Left forelimb (tissue), 1 donor: ENCODE results near the gene MTOR.

Source experiments
- DNase-seq: peaks from one replicate; pipeline ENCODE4 v3.0.0-alpha.2; 2018; ENCODE audit warnings: low spot score

The MTOR gene

DNA sequence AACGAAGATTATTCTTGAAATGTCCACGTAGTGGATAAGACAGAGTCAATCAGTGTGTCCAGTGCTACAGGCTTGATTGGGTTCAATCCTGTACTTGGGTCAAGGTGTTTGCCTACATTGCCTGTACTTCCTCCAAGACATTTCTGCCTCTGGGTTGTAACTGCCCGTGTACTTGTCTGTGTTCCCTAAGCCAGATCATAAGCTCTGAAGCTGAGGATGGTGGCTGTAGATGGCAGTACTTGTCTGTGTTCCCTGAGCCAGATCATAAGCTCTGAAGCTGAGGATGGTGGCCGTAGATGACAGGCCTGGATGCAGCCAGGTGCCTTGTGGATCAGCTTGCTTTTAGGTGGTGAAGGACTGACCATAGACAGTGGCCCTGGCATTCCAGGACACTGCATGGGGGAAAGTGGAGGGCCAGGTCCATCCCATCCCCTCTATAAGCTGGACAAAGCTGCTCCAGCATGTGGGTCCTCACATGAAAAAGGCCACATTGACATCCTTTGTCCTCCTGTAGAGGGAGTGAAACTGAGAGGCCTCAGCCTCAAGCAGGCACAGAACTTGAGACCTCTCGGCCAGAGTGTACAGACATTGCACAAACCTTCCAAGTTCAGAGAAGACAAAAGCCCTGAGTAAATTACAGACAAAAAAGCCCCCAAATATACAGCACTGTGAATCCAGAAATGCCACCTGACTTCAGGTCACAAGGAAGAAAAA, 200.5 kb downstream of the MTOR start:
- no peak for DNase-seq

DNA sequence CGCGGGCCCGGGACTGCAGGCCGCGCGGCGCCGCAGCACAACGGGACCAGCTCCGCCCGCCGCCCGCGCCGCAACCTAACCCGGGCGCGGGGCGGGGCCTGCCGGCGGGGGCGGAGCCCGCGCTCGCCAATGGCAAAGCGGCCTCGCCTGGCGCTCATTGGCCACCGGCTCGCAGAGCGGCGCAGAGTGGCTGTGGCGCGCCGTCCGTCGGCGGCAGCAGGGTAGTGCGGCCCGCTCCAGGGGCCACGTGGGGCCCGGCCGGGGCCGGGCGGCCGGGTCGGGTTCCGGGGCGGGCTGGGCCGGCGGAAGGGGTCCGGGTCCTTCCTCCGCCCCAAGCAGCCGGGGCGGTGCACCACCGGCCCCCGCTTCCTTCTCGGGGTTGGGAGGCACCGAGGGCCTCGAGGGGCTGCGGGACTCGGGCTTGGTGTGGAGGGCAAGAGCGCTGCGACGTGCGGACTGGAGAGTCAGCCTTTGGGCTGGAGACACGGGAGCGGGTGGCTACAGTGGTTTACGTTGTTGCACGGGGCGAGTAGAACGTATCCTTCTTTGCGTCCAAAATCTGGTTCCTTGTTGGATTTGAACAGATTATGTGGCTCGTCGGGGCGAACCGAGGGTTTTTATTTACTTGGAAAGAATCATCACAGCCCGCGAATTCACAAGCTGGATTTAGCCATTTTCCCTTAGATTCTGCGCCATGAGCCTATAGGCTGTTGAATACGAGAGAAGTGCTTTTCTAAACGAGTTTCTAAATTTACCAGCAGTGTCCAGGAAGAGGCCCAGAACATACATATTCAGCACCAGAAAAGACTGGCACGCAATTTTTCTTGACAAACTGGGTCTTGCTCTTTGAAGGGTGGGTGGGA, 202.2 kb downstream of the MTOR start, which contains the start of gene SRM:
SRM (minus strand) TSS at position 51 of the 863 bp plus-strand sequence. CDS start 75 bp downstream, outside the sequence.
- peak; percentile 94 for DNase-seq

DNA sequence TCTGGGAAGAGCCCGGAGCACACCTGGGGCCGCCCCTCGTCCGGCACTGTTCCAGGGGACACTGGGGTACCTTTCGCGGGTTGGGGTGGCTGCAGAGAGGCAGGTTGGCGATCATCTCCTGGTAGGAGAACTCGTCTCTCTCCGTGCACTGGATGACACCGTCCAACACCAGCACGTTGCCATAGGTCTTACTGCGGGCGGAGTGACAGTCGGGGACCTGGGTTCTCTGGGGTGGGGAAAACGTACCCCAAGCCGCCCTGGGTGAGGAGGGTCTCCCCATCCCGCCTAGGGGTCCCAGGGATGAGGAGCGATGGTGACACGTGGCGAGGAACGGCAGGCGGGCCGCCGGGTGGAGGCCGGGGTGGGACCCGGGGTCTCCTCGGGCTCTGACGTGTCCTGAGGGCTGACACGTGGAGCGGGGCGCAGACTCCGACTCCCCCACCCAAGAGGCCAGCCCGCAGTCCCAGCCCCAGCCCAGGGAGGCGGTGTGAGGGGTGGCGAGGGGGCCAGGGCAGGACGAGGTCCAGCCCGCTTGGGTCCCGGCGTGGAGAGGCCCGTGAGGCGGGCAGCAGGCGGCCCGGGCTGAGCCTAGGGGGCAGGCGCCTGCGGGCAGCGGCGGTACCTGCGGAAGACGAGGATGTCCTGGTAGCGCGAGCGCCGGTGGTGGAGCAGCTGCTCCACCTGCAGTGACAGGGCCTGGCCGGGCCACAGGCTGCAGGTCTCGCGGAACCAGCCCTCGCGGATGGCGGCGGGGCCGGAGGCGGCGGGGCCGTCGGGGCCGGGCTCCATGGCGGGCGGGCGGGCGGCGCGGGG, 203.0 kb downstream of the MTOR start:
- DNase-seq = no peak

DNA sequence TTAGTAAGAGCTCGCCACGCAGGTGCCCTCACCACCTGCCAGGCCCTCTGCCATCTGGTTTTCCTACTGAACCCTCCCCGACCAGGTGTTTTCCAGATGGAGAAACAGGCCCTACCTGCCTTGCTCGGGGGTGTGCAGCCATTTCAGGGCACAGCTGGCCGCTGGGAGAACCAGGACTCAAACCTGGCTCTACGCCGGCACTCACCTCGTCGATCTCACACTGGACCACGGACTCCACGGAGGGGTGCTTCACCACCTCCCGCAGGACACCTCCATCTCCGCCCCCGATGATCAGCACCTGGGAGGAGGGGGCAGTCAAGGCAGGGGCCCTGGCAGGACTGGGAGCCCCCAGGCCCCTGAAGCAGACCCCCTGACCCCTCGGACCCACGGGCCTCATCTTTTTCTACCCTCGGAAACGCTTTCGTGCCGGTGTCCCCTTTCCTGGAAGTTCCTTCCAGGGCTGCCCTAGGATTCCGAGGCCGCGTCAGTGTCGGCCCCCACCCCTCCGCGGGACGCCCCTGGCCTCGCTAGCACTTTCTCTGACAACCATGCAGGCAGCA, 203.7 kb downstream of the MTOR start:
- no peak for DNase-seq

DNA sequence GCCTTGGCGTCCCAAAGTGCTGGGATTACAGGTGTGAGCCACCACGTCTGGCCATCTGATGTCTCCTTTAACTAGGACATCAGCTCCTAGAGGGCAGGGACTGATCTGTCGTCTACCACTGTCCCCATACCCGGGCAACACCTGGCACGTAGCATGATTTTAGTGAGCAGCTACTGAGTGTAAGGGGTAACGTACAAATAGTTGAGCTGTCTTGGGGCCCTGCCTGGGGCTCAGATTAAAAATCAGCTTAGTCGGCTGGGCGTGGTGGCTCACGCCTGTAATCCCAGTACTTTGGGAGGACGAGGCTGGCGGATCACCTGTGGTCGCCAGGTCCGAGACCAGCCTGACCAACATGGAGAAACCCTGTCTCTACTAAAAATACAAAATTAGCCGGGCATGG, 204.3 kb downstream of the MTOR start:
- no peak for DNase-seq

DNA sequence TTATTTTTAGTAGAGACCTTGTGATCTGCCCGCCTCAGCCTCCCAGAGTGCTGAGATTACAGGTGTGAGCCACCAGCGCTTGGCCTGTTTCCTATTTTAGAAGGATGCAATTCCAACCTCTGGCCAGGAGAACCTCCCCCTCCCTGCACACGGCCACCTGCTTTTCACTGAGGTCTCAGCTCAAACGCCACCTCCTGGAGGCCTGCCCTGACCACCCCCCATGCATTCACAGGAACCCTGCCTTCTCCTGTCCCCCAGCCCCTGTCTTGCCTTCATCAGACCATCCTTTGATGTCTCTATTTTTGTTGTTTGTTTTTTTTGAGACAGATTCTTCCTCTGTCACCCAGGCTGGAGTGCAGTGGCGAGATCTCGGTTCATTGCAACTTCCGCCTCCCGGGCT, 204.9 kb downstream of the MTOR start:
- DNase-seq = no peak
